OCI-LY1 (cell line): ENCODE measurements around the gene SLC4A1.

ENCODE experiments used
- EZH2 ChIP-seq: fragments of 200-600 bp; sonication (generic), shearing (Covaris generic); IDR thresholded peaks from 2 replicates; pipeline ENCODE4 v1.8.0; 2017; ENCODE audit warnings: borderline replicate concordance, mixed run types, mild to moderate bottlenecking, antibody characterized with exemption, low read length, moderate library complexity, mixed read lengths
- TF ChIP-seq, protein P1 (sequence below): fragments of 200-600 bp; sonication (generic), shearing (Covaris generic); IDR thresholded peaks from 2 replicates; pipeline ENCODE4 v1.5.1; 2017; ENCODE audit warnings: mild to moderate bottlenecking, antibody characterized with exemption, low read length, moderate library complexity, mixed read lengths

GRCh38 chr17:44279666-44280391 lies 11.9 kb upstream of the SLC4A1 start:
- TF ChIP-seq, protein P1, sequence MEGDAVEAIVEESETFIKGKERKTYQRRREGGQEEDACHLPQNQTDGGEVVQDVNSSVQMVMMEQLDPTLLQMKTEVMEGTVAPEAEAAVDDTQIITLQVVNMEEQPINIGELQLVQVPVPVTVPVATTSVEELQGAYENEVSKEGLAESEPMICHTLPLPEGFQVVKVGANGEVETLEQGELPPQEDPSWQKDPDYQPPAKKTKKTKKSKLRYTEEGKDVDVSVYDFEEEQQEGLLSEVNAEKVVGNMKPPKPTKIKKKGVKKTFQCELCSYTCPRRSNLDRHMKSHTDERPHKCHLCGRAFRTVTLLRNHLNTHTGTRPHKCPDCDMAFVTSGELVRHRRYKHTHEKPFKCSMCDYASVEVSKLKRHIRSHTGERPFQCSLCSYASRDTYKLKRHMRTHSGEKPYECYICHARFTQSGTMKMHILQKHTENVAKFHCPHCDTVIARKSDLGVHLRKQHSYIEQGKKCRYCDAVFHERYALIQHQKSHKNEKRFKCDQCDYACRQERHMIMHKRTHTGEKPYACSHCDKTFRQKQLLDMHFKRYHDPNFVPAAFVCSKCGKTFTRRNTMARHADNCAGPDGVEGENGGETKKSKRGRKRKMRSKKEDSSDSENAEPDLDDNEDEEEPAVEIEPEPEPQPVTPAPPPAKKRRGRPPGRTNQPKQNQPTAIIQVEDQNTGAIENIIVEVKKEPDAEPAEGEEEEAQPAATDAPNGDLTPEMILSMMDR, result no peak
- TF ChIP-seq EZH2, result no peak
